Activated naive CD8-positive, alpha-beta T cell treated with anti-CD3 and anti-CD28 coated beads for 36 hours (primary cell): ENCODE results near the gene EHHADH. TPM values are rescaled to one million over a fixed set of nuclear protein-coding genes. Genes with fewer than 3 reads are reported as not detected.

Experiments
- DNase-seq: peaks from one replicate; pipeline ENCODE4 v3.0.0; 2021
- H3K27ac Mint-ChIP-seq: one replicate; pipeline ENCODE4 v1.8.0; 2022; ENCODE audit warnings: mild to moderate bottlenecking, moderate library complexity, mixed read lengths
- H3K27me3 Mint-ChIP-seq: one replicate; pipeline ENCODE4 v1.8.0; 2022; ENCODE audit warnings: mild to moderate bottlenecking, mixed read lengths
- H3K36me3 Mint-ChIP-seq: one replicate; pipeline ENCODE4 v1.8.0; 2021; ENCODE audit warnings: mild to moderate bottlenecking, mixed read lengths
- H3K4me1 Mint-ChIP-seq: one replicate; pipeline ENCODE4 v1.8.0; 2021; ENCODE audit warnings: mixed read lengths
- H3K4me3 Mint-ChIP-seq: one replicate; pipeline ENCODE4 v1.8.0; 2022; ENCODE audit warnings: mild to moderate bottlenecking, moderate library complexity, mixed read lengths
- H3K9me3 Mint-ChIP-seq: one replicate; pipeline ENCODE4 v1.8.0; 2022; ENCODE audit warnings: mixed read lengths
- total RNA-seq, 2 experiments: library from RNA; stranded (reverse); gene quantifications; one replicate each; pipeline ENCODE4 v1.2.3, GENCODE V29; 2021

Gene EHHADH
- total RNA-seq, 2 experiments from 2014 or later = 5.4 to 6.1 TPM

GRCh38 chr3:185195652-185196051 lies 58.2 kb downstream of the EHHADH start:
- H3K27me3 Mint-ChIP-seq = no peaks in the 10 kb centered on the region
- peaks cover 8% of the 10 kb centered on the region for H3K36me3 Mint-ChIP-seq
- no peak for DNase-seq
- peaks cover 2% of the 10 kb centered on the region for H3K9me3 Mint-ChIP-seq
- H3K4me3 Mint-ChIP-seq = no peak overlapping the region
- no peaks in the 10 kb centered on the region for H3K4me1 Mint-ChIP-seq
- H3K27ac Mint-ChIP-seq = no peak overlapping the region

DNA sequence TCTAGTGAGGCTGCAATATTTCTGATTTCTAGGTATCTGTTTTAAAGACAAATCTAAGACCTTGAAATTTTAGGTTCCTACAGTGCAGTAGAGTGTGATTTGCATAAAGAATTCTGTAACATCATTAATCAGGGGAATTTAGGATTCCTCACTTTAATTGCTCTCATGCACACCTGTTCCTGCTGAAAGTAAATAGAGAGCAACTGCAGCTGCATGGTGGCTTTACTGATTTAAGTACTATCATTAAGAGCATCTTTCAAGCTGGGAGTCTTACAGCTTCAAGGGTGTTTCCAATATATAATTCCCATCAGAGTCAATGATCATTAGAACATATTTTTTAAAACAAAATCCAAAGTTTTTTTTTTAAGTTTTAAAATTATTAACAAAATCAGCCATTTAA lies 65.0 kb downstream of the EHHADH start:
- Mint-ChIP-seq H3K27me3 (peaks cover 9% of the 10 kb centered on the region), H3K36me3 (peaks cover 8% of the 10 kb centered on the region), H3K4me3 (no peak overlapping the region), H3K27ac (no peak overlapping the region), H3K4me1 (no peaks in the 10 kb centered on the region), H3K9me3 (peaks cover 2% of the 10 kb centered on the region)
- DNase-seq = no peak

GRCh38 chr3:185187391-185187790 lies 66.5 kb downstream of the EHHADH start:
- DNase-seq = no peak
- H3K4me1 Mint-ChIP-seq = no peaks in the 10 kb centered on the region
- H3K27me3 Mint-ChIP-seq = peaks cover 9% of the 10 kb centered on the region
- peaks cover 2% of the 10 kb centered on the region for H3K36me3 Mint-ChIP-seq
- no peak overlapping the region for H3K27ac Mint-ChIP-seq
- H3K4me3 Mint-ChIP-seq = no peak overlapping the region
- H3K9me3 Mint-ChIP-seq = no peaks in the 10 kb centered on the region

GRCh38 chr3:185176750-185177359 lies 77.0 kb downstream of the EHHADH start:
- Mint-ChIP-seq H3K9me3 (no peaks in the 10 kb centered on the region), H3K4me3 (no peak overlapping the region), H3K27me3 (no peaks in the 10 kb centered on the region), H3K36me3 (no peaks in the 10 kb centered on the region), H3K4me1 (peaks cover 2% of the 10 kb centered on the region), H3K27ac (no peak overlapping the region)
- peak; percentile 8 for DNase-seq

DNA sequence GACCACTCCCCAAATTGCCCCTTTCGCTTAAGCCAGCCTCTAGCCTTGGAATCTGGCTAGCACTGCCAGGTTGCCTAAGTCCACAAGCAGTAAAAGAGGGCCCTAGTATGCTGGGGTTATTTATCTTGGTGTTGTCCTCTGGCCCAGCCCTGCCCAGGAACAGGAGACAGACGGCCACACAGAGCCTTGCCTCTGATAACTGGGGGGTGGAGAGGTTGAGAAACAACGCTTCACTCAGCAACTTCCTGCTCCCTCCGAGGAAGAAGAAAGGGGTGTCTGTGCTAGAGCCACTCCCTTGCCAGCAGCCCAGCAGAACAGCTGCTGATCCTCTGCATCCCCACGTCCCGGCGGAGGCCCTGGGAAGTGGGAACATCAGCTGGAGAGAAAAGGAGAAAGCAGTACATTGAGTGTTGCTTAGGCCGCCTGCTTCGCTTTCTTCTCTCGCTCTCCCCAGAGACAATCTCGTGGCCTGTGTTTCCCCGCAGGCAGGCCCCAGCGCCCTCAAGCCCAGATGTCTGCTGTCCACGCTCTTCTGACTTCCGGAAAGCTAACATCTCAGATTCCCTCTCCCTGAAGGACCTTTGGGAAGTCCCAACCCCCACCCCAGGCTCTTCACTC lies 78.4 kb downstream of the EHHADH start:
- Mint-ChIP-seq H3K9me3 (no peaks in the 10 kb centered on the region), H3K27ac (no peak overlapping the region), H3K36me3 (no peaks in the 10 kb centered on the region), H3K4me3 (no peak overlapping the region), H3K27me3 (peaks cover 3% of the 10 kb centered on the region), H3K4me1 (peaks cover 2% of the 10 kb centered on the region)
- DNase-seq = no peak

- H3K27ac Mint-ChIP-seq = no peak overlapping the region
- H3K4me3 Mint-ChIP-seq = no peak overlapping the region
- no peaks in the 10 kb centered on the region for H3K36me3 Mint-ChIP-seq
- H3K4me1 Mint-ChIP-seq = peaks cover 2% of the 10 kb centered on the region
- peaks cover 8% of the 10 kb centered on the region for H3K27me3 Mint-ChIP-seq
- no peaks in the 10 kb centered on the region for H3K9me3 Mint-ChIP-seq
- DNase-seq = no peak
These were observed 81.5 kb downstream of the EHHADH start for GRCh38 chr3:185172086-185173049.

DNA sequence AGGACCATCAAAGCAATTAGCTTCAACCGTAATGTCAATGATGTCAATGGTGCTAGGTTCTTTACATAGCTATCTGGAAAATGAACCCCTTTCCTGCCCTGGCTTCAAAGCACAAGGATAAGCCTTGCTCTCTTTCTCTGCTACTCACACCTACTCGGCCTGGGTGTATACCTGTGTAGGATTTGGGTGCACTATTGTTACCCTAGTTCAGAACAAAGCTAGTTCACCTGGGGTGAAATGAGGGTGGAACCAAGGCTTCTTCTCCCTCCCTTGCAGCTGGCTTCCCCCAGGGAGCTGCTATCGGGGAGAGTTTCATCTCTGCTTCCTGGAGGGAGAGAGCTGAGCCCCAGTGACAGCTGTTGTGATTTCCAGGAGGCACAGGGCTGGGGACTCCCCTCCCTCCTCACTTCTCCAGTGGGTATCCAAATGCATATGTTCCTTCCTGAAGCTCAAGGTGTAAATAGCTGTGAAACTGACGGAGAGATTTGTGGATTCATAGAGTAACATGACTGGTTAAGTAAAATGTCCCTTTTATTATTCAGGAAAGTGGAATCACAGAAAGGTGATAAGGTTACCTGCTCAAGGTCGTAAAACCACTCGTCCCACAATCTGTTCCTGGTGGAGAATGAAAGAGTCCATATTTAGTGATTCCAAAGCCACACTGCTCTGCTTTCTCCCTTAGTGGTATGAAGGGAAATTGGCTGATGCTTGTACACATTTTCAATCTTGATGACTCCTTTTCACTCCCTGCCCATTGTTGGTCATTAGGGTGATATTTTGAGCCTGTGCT lies 89.2 kb downstream of the EHHADH start:
- Mint-ChIP-seq H3K27ac (no peak overlapping the region), H3K27me3 (peaks cover 6% of the 10 kb centered on the region), H3K9me3 (no peaks in the 10 kb centered on the region)

GRCh38 chr3:185162634-185163033 lies 91.2 kb downstream of the EHHADH start:
- H3K4me3 Mint-ChIP-seq = no peak overlapping the region
- H3K27me3 Mint-ChIP-seq = peaks cover 9% of the 10 kb centered on the region
- DNase-seq = no peak
- no peaks in the 10 kb centered on the region for H3K36me3 Mint-ChIP-seq
- H3K4me1 Mint-ChIP-seq = no peaks in the 10 kb centered on the region
- H3K27ac Mint-ChIP-seq = no peak overlapping the region
- H3K9me3 Mint-ChIP-seq = no peaks in the 10 kb centered on the region

More for the DNA sequence above, 89.2 kb downstream of the EHHADH start:
- Mint-ChIP-seq H3K4me3 (no peak overlapping the region), H3K36me3 (no peaks in the 10 kb centered on the region), H3K4me1 (no peaks in the 10 kb centered on the region)
- DNase-seq = no peak

DNA sequence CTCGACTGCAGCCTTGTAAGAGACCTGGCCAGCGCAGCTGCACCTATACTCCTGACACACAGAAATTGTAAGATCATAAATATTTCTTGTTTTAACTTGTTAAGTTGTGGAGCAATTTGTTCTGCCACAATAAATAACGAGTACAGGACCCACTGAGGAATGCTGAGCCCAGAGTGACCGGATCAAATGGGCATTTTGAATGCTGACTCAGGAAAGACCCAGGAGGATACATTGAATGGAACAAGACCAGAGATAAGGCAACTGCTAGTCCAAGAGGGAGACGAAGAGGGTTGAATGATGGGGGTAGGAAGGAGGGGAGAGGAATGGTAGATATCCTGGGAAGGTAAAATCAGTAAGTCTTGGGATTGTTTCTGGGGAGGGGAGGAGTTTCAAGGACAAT lies 92.1 kb downstream of the EHHADH start:
- H3K4me1 Mint-ChIP-seq = no peaks in the 10 kb centered on the region
- H3K36me3 Mint-ChIP-seq = no peaks in the 10 kb centered on the region
- DNase-seq = no peak
- H3K27ac Mint-ChIP-seq = no peak overlapping the region
- peaks cover 10% of the 10 kb centered on the region for H3K27me3 Mint-ChIP-seq
- no peaks in the 10 kb centered on the region for H3K9me3 Mint-ChIP-seq
- H3K4me3 Mint-ChIP-seq = no peak overlapping the region

GRCh38 chr3:185157347-185157746 lies 96.5 kb downstream of the EHHADH start:
- Mint-ChIP-seq H3K4me1 (peaks cover 2% of the 10 kb centered on the region), H3K27me3 (peaks cover 18% of the 10 kb centered on the region), H3K36me3 (no peaks in the 10 kb centered on the region), H3K27ac (no peak overlapping the region), H3K9me3 (no peaks in the 10 kb centered on the region), H3K4me3 (no peak overlapping the region)
- DNase-seq = no peak

DNA sequence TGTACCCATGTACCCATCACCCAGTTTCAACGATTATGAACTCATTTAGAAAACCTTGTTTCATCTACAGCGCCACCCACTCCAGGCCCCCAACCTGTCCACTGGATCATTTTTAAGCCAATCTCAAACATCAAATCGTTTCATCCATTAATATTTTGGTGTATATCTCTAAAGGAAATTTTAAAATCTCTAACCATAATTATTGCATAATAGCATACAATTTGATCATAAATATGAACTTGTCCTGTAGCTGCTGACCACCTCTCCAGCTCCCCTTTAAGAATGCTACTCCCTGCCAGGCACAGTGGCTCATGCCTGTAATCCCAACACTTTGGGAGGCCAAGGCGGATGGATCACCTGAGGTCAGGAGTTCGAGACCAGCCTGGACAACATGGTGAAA lies 98.2 kb downstream of the EHHADH start:
- H3K27me3 Mint-ChIP-seq = peaks cover 35% of the 10 kb centered on the region
- no peak for DNase-seq
- no peak overlapping the region for H3K4me3 Mint-ChIP-seq
- H3K4me1 Mint-ChIP-seq = peaks cover 5% of the 10 kb centered on the region
- H3K9me3 Mint-ChIP-seq = no peaks in the 10 kb centered on the region
- no peaks in the 10 kb centered on the region for H3K36me3 Mint-ChIP-seq
- H3K27ac Mint-ChIP-seq = no peak overlapping the region

DNA sequence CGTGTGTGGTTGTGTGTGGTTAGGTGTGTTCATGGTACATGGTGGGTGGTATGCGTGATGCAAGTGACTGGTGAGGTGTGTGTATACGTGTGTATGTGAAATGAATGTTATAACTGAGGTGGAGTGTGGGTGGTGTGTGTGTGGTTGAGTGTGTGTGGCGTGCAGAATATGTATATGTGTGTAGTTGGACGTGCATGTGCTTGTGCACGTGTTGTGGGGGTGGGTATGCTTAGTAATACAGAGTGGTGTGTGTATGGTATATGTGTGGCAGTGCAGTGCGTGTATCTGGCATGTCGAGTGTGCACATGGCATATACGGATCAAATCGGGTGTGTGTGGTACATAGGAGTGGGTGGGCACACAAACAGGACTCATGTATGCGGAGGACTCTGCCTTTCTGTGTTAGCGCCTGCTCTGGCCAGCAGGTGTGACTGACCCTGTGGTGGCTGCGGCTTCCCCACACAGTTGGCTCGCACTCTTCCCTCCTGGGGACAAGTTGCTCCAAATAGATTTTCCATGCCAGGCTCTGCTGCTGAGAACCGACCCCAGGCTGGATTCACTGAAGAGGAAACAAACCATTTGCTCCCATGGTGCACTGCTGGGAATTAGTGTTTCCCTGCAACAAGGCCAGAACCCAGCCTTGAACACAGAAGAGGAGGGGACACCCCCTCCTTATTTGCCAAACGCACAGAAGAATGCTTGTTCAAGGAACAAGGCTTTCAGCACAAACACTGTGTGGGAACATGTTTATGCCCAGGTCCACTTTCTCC lies 99.8 kb downstream of the EHHADH start:
- no peak for DNase-seq
- Mint-ChIP-seq H3K27ac (no peak overlapping the region), H3K9me3 (no peaks in the 10 kb centered on the region), H3K4me1 (peaks cover 5% of the 10 kb centered on the region), H3K4me3 (no peak overlapping the region), H3K36me3 (no peaks in the 10 kb centered on the region), H3K27me3 (peaks cover 47% of the 10 kb centered on the region)

GRCh38 chr3:185153171-185153771 lies 100.6 kb downstream of the EHHADH start:
- Mint-ChIP-seq H3K27ac (peak overlapping the region; percentile 34), H3K4me1 (peaks cover 5% of the 10 kb centered on the region), H3K27me3 (peaks cover 46% of the 10 kb centered on the region), H3K36me3 (no peaks in the 10 kb centered on the region), H3K9me3 (no peaks in the 10 kb centered on the region), H3K4me3 (no peak overlapping the region)
- DNase-seq = no peak
